Loucy (cell line): ENCODE data around the gene OR2M2.

ENCODE experiments used
- H2AFZ ChIP-seq: fragments of 200-600 bp; sonication (generic); 2 replicates; pipeline ENCODE4 v1.6.0; 2016; ENCODE audit warnings: antibody characterized with exemption, mild to moderate bottlenecking, low read length, moderate library complexity
- H3F3A ChIP-seq: fragments of 200-600 bp; 2 replicates; pipeline ENCODE4 v1.6.0; 2016; ENCODE audit warnings: antibody characterized with exemption, low read depth, mild to moderate bottlenecking
- H3K27me3 ChIP-seq: fragments of 200-600 bp; sonication (generic); 2 replicates; pipeline ENCODE4 v1.6.1; 2014; ENCODE audit warnings: low read length, mild to moderate bottlenecking; ENCODE audit not compliant: insufficient read depth, poor library complexity, severe bottlenecking
- H3K36me3 ChIP-seq: fragments of 200-600 bp; sonication (generic); 2 replicates; pipeline ENCODE4 v1.6.1; 2016; ENCODE audit warnings: low read length; ENCODE audit not compliant: insufficient read depth
- H3K4me1 ChIP-seq: fragments of 200-600 bp; sonication (generic); 2 replicates; pipeline ENCODE4 v1.5.1; 2014; ENCODE audit warnings: low read length, mild to moderate bottlenecking; ENCODE audit not compliant: insufficient read depth, poor library complexity, severe bottlenecking
- H3K4me2 ChIP-seq: fragments of 200-600 bp; sonication (generic); 2 replicates; pipeline ENCODE4 v1.6.0; 2014; ENCODE audit warnings: antibody characterized with exemption, low read length, low read depth, mild to moderate bottlenecking; ENCODE audit not compliant: poor library complexity, severe bottlenecking
- H3K4me3 ChIP-seq: fragments of 200-600 bp; sonication (generic); 2 replicates; pipeline ENCODE4 v1.5.1; 2014; ENCODE audit warnings: low read length, mild to moderate bottlenecking, mixed read lengths; ENCODE audit not compliant: poor library complexity, severe bottlenecking
- H3K79me2 ChIP-seq: fragments of 200-600 bp; sonication (generic); 2 replicates; pipeline ENCODE4 v1.6.1; 2014; ENCODE audit warnings: low read length; ENCODE audit not compliant: insufficient read depth
- H3K9ac ChIP-seq: fragments of 200-600 bp; sonication (generic); 2 replicates; pipeline ENCODE4 v1.6.0; 2014; ENCODE audit warnings: mild to moderate bottlenecking, low read depth, low read length, moderate library complexity; ENCODE audit not compliant: poor library complexity, severe bottlenecking
- H3K9me2 ChIP-seq: fragments of 200-600 bp; sonication (generic); replicated peaks from 2 replicates; pipeline ENCODE4 v1.6.1; 2016; ENCODE audit warnings: low read depth, low read length, mixed read lengths
- H3K9me3 ChIP-seq: fragments of 200-600 bp; sonication (generic); 2 replicates; pipeline ENCODE4 v1.6.1; 2014; ENCODE audit warnings: mild to moderate bottlenecking, antibody characterized with exemption, low read length, low read depth; ENCODE audit not compliant: insufficient read depth
- H4K20me1 ChIP-seq: fragments of 200-600 bp; sonication (generic); 2 replicates; pipeline ENCODE4 v1.6.0; 2014; ENCODE audit warnings: antibody characterized with exemption, low read length, mild to moderate bottlenecking; ENCODE audit not compliant: insufficient read depth, poor library complexity, severe bottlenecking
- EZH2phosphoT487 ChIP-seq: fragments of 200-600 bp; IDR thresholded peaks from 2 replicates; pipeline ENCODE4 v1.6.1; 2018; ENCODE audit warnings: antibody characterized with exemption, mild to moderate bottlenecking, moderate library complexity, borderline replicate concordance
- TF ChIP-seq, protein P1 (sequence below): fragments of 200-600 bp; sonication (generic); conservative IDR thresholded peaks from 2 replicates; pipeline ENCODE4 v1.5.1; 2014; ENCODE audit warnings: mild to moderate bottlenecking, antibody characterized with exemption, low read length

OR2M2 gene

DNA sequence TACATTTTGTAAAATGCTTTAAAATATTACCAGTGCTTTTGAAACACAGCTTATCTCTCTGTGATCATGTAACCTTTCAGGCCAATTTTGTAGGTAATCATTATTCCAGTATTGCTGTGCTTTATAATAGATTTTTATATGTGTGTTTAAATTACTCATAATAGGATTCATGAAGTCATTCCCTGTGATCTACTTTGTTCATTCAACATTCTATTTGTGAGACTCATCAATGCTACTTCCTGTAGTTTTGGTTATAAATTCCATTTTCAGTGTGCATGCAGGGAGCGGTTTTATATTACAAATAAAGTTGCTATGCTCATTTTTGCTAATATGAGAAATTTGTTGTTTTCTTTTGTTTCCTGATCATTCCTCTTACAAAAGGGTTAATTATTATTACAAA is 33.8 kb upstream of the OR2M2 start:
- Histone ChIP-seq H2AFZ (no peak overlapping the region), H3K27me3 (no peaks in the 10 kb centered on the region), H3K4me3 (no peak overlapping the region), H3F3A (no peaks in the 10 kb centered on the region), H4K20me1 (no peaks in the 10 kb centered on the region), H3K9ac (no peak overlapping the region), H3K9me2 (no peaks in the 10 kb centered on the region), H3K79me2 (no peaks in the 10 kb centered on the region), H3K4me2 (no peak overlapping the region), H3K36me3 (no peaks in the 10 kb centered on the region), H3K4me1 (no peaks in the 10 kb centered on the region), H3K9me3 (no peaks in the 10 kb centered on the region)
- TF ChIP-seq, protein P1, sequence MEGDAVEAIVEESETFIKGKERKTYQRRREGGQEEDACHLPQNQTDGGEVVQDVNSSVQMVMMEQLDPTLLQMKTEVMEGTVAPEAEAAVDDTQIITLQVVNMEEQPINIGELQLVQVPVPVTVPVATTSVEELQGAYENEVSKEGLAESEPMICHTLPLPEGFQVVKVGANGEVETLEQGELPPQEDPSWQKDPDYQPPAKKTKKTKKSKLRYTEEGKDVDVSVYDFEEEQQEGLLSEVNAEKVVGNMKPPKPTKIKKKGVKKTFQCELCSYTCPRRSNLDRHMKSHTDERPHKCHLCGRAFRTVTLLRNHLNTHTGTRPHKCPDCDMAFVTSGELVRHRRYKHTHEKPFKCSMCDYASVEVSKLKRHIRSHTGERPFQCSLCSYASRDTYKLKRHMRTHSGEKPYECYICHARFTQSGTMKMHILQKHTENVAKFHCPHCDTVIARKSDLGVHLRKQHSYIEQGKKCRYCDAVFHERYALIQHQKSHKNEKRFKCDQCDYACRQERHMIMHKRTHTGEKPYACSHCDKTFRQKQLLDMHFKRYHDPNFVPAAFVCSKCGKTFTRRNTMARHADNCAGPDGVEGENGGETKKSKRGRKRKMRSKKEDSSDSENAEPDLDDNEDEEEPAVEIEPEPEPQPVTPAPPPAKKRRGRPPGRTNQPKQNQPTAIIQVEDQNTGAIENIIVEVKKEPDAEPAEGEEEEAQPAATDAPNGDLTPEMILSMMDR, result no peak
- TF ChIP-seq EZH2phosphoT487, result no peak

DNA sequence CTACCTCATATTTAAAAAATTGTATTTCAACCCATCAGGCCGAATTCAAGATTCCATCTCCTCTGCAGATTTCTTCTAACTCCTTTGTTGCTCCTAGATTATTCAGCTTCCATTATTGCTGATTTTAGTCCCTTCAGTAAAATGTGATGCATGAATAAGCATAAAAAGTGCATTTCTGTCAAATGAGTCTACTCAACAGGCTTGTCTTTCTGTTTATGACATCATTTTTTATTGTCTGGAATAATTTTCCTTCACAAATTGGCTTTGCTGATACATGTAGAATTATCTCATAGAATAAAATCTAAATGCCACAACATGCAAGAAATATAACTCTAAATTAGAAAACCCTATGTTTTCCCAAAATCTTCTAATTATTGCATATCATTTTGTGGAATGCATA is 31.3 kb upstream of the OR2M2 start:
- Histone ChIP-seq H2AFZ (no peak overlapping the region), H3K9ac (no peak overlapping the region), H3K79me2 (no peaks in the 10 kb centered on the region), H3K4me3 (no peak overlapping the region), H4K20me1 (no peaks in the 10 kb centered on the region), H3F3A (no peaks in the 10 kb centered on the region), H3K9me2 (no peaks in the 10 kb centered on the region), H3K36me3 (no peaks in the 10 kb centered on the region), H3K4me1 (no peaks in the 10 kb centered on the region), H3K4me2 (no peak overlapping the region), H3K9me3 (no peaks in the 10 kb centered on the region), H3K27me3 (no peaks in the 10 kb centered on the region)
- no peak for TF ChIP-seq EZH2phosphoT487
- TF ChIP-seq, protein P1, result no peak

DNA sequence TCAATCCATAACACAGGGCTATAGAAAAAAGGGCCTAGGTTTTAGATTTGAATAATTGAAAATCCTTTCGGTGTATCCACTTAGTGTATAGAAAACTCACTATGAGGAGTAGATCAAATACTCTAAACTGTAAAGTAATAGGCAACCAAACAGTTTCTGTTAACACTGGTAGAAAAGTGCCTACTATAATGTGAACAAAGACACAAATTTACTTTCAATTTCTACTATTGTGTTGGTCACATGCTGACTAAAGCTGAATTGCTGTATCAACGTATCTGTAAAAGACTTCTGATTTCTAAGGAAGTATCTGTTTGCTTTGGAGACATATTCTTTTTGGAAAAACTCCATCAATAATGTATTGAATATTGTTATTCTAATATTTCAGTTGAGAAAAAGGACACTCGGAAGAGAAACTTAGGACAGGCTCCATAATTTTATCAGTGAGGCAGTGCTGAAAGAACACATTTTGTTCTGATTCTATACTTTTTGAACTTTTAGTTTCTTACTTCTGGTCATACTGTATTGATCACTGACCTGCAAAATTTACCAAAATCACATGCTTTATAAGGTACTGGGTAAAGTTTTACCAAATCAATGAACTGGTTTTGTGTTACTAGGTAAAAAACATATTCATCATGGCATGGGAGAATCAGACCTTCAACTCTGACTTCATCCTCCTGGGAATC is 30.0 kb upstream of the OR2M2 start, which contains the start of gene OR2M5:
Gene OR2M5, plus strand, starts transcription at position 636 of the 686 bp plus-strand sequence. Its CDS starts 0 bp downstream, at position 636.
- Histone ChIP-seq H3K9ac (no peak within 1 kb of the TSS), H3K79me2 (no peaks in the 10 kb centered on the region), H3K36me3 (no peaks in the 10 kb centered on the region), H3K4me3 (no peak within 1 kb of the TSS), H3K9me2 (no peaks in the 10 kb centered on the region), H3K27me3 (no peaks in the 10 kb centered on the region), H4K20me1 (no peaks in the 10 kb centered on the region), H3K4me2 (no peak within 1 kb of the TSS), H3K9me3 (no peaks in the 10 kb centered on the region), H3F3A (no peaks in the 10 kb centered on the region), H3K4me1 (no peaks in the 10 kb centered on the region), H2AFZ (no peak within 1 kb of the TSS)
- no peak for TF ChIP-seq EZH2phosphoT487
- TF ChIP-seq, protein P1, result no peak
